HuH-7 (cell line): ENCODE data around the gene LYG1.
"Not testable (repeated sequence)": the region's sequence is repeated elsewhere in the genome, so short reads cannot be mapped to it uniquely, and the experiment has no call there.

ENCODE experiments used
- DNase-seq: peaks from one replicate; pipeline ENCODE4 v3.0.0; 2011; ENCODE audit warnings: low spot score

LYG1 gene

DNA sequence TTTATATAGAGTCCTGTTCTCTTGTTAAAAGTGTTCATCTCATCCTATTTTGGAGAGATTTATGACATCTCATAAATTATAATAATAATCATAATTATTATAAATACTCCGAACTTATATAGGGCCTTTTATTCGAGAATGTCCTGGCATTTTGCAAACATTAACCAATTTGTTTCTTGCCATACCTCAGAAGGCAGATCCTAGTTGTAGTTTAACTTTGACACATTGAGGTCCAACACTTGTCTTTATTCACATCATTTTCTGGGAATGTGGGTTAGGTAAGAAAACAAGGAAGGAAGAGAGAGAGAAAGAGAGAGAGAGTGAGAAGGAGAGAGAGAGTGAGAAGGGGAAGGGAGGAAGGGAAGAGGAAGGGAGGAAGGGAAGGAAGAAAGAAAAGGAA lies at the start of gene LYG1:
Gene LYG1, minus strand, starts transcription at position 101 of the 400 bp plus-strand sequence. CDS start 5,527 bp downstream, outside the sequence.
- not testable (repeated sequence) for DNase-seq

DNA sequence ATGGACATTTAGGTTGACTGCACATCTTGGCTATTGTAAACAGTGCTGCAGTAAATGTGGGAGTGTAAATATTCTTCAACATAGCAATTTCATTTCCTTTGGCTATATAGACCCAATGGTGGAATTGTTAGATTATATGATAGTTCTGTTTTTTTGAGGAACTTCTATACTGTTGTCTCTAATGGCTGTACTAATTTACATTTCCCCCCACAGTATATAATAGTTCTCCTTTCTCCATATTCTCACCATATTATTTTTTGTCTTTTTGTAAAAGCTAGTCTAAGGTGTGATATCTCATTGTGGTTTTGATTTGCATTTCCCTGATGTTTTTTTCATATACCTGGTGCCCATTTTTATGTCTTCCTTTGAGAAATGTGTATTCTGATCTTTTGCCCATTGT lies 49.2 kb upstream of the LYG1 start:
- no peak for DNase-seq

DNA sequence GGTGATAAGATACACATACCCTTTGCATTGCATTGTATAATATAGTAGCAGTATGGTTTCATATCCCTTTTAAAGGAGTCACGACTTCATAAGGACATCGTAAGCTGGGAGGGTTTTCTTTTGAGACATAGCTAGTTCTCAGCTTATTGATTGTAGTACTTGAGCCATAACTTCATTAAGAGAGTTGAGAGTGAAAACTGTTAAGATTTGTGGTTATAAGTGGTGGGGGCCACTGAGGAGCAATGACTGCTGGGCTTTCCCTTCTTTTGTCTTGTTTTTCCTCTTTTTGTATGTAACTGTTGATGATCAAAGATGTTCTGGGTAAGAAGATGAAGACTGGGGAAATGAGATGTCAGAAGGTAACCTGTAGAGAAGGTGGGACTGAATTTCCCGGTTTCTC lies 47.2 kb upstream of the LYG1 start:
- no peak for DNase-seq

DNA sequence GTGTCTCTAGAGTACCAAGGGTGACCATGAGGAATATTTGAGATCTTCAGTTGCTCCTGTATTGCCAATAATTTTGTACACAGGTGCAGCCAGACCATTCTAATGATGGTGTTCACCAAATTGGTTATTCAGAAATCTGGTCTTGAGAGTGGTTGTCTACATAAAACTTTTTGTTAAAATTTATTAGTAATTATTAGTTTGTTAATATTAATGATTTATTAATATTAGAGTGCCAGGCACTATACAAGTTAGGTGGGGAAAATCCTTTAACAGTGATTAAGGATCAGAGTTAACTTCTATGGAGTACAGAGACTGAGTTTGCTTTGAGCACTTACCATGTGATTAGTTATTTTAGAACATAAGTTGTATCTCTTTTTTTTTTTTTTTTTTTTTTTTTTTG lies 45.2 kb upstream of the LYG1 start:
- no peak for DNase-seq

DNA sequence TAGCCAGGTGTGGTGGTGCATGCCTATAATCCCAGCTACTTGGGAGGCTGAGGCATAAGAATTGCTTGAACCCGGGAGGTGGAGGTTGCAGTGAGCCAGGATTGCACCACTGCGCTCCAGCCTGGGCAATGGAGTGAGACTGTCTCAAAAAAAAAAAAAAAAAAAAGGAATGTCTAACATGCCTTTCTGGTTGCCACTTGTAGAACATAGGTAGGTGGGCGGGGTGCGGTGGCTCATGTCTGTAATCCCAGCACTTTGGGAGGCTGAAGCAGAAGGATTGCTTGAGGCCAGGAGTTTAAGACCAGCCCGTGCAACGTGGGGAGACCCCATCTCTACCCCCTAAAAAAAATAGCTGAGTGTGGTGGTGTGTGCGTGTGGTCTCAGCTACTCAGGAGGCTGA lies 44.4 kb upstream of the LYG1 start:
- DNase-seq, result not testable (repeated sequence)

DNA sequence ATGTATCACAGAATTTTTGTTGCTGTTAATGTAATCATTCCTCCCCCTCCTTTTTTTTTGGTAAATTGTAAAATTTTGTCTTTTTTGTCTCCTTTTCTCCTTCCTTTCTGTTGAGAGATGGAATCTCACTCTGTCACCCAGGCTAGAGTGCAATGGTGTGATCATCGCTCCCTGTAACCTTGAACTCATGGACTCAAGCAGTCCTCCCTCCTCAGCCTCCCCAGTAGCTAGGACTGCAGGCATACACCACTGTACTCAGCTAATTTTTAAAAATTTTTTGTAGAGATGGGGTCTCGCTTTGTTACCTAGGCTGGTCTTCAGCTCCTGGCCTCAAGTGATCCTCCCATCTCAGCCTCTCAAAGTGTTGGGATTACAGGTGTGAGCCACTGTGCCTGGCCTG lies 41.5 kb upstream of the LYG1 start:
- no peak for DNase-seq

DNA sequence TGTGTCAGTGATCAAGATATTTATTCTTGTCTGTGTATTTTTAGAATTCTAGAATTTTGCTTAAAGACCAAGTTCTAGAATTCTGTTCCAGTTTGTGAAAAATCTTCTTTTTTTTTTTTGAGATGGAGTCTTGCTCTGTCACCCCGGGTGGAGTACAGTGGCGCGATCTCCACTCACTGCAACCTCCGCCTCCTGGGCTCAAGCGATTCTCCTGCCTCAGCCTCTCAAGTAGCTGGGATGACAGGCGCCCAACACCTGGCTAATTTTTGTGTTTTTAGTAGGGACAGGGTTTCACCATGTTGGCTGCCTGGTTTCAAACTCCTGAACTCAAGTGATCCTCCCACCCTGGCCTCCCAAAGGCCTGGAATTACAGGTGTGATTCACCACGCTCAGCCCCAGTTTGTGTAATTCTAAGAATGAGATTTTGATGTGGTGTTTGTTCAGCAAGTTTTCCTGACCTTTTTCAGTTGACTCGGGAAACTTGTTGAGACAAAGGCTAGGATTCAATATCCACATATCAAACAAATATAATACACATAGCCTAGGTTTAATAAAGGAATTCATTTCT lies 39.8 kb upstream of the LYG1 start:
- DNase-seq, result no peak

DNA sequence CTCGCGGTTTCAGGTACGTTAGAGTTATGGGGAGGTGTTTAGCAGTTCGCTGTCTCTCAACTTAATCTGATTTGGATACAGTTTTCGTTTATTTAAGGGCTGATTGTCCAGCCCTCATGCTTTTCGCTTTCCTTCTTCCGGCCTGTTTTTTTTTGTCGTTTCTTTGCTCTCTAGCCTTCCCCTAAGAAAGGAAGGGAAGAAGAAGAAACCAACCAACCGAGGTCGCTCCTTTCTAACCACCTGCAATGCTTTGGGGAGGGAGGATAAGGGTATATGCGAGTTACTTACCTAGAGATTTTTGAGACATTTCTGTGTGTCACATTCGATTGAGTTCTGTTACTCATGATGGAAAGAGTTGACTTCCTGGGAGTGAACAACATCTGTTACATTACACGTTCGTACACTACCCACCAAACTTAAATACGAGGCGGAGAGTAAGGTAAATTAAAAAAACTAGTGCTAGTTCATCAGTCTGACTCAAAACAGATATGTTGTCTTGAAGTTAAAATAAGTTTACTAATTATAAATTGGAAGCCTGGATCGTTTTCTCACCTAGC lies 37.1 kb upstream of the LYG1 start:
- DNase-seq, result no peak

DNA sequence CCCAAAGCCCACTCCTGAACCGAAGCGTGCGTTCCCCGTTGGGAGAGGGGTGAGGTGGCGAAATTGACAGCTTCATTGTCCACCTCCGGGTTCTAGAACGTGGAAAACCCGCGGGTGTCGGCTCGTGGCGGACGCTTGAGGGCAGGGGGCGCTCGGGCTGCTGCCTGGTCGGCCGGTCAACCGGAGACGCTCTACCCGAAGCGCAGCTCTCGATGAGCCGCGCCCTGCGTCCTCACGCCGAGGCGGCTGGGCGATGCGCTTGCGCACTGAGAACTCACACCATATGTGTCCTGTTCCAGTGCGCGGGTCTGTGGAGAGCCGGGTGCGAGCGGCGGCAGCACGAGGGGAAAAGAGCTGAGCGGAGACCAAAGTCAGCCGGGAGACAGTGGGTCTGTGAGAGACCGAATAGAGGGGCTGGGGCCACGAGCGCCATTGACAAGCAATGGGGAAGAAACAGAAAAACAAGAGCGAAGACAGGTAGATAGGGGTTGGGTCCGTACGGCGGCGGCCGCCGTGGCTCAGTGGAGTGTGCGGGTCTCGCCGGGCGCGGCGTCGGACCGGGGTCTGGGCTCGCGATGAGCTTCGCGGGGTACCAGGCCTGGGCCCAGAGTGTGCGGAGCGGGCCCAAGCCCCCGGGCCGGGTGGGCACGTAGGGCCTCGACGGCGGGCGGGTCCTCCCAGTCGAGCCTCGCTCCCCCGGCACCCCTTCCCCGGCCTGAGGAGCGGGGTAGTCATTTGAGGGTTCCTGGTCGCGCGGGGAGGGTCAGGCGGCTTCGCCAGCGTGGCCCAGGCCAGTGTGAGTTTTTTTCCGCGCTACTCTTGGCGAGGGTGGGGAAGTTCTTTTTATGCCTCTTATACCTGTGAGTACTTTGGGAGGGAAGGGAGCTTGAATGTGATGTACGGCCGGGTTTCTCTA lies 36.4 kb upstream of the LYG1 start, which contains the start of gene EIF5B:
Gene EIF5B, plus strand, starts transcription at position 277 of the 916 bp plus-strand sequence. Its CDS starts 166 bp downstream, at position 443.
- DNase-seq, result peak; percentile 93

DNA sequence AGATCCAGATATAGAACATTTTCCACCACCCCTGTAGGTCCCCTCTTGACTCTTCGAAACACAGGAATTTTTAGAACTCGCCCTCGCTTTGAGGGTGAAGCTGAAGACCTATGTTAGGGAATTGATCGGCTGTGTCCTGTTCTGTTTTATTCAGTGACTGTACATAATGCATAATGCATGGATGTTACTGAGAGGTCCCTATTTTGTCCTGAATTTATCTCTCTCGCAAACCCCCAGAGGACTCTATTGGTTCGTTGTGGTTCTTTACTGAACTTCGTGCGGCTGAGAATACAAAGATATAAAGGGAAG lies 35.8 kb upstream of the LYG1 start:
- DNase-seq, result no peak

DNA sequence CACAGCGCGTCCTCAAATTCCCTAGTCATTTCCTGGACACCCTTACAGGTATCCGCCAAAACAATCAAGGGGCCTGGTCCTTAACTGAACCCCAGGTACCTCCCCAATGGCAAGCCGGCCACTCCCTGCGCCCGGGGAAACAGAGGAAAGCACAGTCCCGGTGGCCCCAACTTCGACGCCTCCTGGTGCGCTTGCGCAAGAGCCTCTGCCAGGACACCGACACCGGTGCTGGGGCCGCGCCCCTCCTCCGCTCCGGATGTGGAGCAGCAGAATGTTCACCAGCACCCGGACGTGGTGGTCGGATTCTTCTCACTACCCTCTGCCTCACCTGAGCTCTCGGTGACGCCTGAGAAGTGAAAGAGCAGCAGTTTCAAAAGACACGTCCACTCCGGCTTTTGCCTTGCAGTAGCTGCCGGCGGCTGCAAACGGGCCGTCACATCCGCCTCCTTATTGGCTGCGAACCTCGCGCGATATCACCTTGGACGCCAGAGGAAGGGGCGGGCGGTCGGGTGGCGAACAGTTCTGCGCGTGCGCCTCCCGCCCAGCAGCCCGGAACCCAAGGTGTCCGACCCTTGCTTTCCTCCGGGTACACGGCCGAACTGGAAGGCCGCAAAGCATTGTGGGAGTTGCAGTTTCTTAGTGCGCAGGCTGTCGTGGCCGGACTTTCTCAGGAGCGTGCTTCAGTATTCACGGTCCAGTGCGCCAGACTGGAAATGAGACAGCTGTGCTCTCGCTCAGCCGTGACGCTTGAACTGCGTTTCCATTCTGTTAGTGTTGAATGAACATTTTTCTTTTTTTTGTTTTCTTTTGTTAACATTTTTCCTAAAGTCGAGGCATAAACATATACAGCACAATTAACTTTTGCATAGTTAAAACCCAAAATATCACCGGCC lies 35.2 kb upstream of the LYG1 start, which contains the start of gene TXNDC9:
Gene TXNDC9, minus strand, starts transcription at position 423 of the 893 bp plus-strand sequence. CDS start 3,123 bp downstream, outside the sequence.
- DNase-seq, result peak; percentile 93

DNA sequence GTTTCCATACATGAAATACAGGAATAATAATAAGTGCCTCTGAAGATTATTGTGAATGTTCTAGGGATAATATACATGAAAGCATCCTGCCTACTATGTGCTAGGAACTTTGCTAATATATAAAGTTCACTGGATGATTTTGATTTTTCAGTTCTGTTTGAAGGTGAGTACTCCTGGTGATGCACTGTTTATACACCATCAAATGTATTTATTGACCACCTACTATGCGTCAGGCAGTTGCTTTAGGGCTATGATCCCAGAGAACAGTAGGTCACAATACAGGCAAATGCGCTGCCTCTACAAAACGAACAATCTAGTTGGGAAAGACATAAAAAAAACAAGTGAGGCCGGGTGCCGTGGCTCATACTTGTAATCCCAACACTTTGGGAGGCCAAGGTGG lies 24.4 kb upstream of the LYG1 start:
- no peak for DNase-seq

DNA sequence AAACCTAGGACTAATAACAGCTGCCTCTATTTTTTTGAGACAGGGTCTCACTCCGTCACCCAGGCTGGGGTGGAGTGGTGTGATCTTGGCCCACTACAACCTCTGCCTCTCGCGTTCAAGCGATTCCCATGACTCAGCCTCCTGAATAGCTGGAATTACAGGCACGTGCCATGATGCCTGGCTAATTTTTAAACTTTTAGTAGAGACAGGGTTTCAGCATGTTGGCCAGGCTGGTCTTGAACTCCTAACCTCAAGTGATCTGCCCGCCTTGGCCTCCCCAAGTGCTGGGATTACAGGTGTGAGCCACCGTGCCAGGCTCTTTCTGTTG lies 16.8 kb upstream of the LYG1 start:
- DNase-seq, result not testable (repeated sequence)

DNA sequence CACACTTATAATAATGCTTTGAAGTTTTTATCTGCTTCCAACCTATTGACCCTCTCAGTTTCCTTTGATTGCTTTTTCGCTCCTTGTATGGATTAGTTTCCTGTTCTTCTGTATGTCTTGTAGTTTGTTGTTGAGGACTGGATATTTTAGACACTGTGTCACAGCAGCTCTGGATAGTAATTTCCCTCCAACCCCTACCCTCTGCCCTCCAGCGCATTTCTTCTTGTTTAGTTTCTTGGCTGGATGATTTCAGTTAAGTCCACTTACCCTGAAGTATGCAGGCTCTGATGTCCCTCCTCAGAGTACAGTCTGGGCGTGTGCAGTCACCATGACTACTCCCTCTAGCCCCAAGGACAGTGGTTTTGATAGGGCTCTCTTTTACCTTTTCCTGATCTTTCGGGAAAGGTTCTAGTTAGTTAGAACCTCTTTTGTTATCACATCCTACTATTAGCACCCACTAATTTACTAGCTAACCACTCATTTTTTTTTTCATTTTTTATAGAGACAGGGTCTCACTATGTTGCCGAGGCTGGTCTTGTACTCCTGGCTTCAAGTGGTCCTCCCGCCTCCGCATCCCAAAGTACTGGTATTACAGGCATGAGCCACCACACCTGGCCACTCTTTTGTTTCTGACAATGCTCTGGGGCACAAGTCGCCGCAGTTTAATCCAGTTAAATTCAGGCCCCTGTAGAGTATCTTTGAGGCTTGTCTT lies 16.3 kb upstream of the LYG1 start:
- DNase-seq, result no peak

DNA sequence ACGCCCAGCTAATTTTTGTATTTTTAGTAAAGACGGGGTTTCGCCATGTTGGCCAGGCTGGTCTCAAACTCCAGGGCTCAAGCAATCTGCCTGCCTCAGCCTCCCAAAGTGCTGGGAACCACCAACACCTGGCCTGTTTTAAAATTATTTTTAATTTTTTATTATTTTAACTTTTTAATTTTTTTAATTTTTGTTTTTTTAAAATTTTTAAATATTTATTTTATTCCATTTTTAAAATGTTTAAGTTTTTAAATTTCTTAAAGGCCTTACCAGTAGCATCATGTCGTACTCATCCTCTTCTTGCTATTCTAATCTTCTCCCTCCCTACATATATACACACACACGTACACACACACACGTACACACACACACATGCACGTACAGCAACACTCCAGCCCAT lies 1.4 kb downstream of the LYG1 start:
- DNase-seq, result no peak

DNA sequence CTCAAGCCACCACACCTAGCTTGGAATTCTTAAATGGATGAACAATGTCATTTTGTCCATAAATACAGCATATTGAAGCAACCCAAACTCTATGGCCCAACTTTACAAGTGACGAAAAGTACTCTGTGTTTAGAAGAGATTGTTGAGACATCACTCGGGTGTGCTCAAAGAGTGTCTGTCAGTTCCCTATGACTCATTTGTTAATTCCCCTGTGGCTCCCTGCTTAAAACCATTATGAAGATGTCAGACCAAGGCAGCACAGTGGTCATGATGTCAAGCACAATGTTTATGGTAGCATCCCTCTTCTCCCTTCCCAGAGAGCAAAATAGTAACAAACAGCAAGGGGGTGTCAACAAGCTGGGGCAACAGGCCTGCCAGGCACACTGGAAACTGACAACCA lies 3.0 kb downstream of the LYG1 start:
- no peak for DNase-seq

DNA sequence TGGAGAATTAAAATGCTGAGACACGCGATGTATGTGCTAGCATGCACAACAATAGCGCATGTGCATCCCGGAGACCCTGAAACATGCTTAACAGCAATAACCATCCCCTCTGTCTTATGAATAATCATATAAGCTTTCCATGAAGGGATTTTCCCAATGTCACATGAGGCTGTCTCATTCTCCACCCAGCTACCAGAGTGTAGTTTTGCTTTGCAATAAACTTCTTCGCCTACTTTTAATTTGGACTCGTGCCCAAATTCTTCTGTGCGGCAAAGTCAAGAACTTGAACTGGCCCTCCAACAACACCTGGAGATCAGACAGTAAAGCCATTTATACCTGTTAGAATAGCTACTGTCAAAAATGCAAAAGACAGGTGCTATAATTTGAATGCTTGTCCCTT lies 15.5 kb downstream of the LYG1 start:
- DNase-seq, result no peak

DNA sequence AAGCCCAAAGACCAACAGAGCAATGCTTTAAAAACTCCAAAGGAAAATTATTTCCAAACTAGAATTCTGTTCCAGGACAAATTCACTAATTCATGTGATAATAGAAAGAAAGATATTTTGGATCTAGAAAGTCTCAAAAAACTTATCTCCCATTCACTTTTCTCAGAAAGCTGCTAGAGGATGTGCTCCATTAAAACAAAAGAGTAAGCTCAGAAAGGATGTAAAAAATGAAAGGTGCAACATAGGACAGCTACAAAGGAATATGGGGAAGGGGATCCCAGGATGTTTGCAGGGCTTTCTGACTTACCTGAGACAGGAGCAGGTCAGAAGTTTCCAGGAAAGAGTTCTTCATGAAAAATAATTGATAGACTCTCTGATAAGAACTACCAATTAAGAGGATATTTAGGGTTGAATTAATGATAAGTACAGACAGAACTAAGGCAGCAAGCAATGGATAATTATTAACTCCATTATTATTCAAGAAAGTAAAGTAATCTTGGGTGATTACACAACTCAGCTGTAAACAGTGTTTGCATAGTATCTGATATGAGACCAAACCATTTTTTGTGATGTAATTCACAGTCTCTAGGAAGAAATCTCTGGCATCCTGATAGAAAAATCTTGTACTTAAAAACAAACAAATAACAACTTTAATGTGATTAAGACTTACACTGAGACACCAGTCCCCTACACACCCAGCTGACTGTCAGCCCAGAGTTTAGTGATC lies 20.9 kb downstream of the LYG1 start:
- DNase-seq, result no peak

DNA sequence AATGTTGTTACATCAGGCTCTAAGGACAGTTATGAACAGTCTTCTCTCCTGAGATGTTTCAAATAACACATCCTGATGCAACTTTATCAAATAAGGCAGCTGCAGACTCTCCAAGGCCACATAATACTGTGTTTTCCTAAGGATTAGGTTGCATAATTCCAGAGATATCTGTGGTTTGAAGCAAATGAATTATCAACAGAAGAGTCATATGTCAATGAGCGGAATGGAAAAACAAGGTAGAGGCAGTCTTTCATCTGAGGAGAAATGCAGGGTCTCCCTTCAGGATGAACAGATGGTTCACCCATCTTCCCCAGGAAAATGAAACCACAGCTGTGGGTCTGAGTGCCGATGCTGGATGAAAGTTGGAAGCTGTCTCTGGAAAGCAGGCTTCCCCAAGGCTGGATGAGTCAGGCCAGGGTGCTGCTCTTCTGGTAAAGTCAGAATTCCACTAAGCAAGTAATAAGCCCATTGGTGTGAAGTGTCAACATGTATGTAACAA lies 22.2 kb downstream of the LYG1 start:
- DNase-seq, result peak; percentile 43

DNA sequence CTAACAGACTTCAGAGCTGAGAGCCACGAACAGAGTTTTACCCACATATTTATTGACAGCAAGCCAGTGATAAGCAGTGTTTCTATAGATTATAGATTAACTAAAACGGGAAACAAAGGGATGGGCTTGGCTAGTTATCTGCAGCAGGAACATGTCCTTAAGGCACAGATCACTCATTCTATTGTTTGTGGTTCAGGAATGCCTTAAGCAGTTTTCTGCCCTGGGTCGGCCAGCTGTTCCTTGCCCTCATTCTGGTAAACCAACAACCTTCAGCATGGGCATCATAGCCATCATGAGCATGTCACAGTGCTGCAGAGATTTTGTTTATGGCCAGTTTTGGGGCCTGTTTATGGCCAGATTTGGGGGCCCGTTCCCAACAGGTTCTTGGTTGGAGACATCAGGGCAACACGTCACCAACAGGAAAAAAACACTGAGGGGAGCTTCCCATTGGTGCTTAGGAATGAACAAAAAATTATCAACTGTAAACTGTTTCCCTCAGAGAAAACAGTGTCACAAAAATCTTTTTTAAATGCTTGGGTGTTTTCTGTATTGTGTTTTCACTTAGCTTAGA lies 22.7 kb downstream of the LYG1 start:
- not testable (repeated sequence) for DNase-seq
